ENCODE data around the gene GALNT10. TPM values are rescaled to one million over a fixed set of nuclear protein-coding genes. Genes with fewer than 3 reads are reported as not detected.
"Not testable (repeated sequence)": the region's sequence is repeated elsewhere in the genome, so short reads cannot be mapped to it uniquely, and the experiment has no call there.

GALNT10 gene
- total RNA-seq, 1 donor from 2014 or later: 10.4 TPM

DNA sequence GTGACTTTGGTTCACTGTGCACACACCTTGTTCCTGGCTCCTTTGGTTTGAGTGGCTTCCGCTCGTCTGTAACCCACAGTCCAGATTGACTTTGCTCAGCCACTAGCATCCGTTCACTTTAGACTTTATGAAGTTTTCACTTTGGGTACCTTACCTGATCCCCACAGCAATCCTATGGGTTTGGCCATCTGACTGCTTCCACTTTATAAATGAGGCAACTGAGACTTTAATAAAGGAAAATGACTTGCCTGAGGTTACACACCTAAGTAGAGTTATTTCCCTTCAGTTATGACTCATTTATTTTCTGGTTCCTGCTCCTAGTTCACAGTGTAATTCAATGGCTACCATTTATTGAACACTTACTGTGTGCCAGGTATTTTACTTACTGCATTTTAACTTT is 161.0 kb downstream of the GALNT10 start:
- Histone ChIP-seq H3K36me3 (ENCODE audit: control insufficient read depth in 3 of 3, insufficient read depth in 3 of 3, low read length in 3 of 3) (no peaks in the 10 kb centered on the region), H3K4me1 (ENCODE audit: control insufficient read depth in 3 of 3, insufficient read depth in 3 of 3, low read length in 3 of 3) (peaks cover 0 to 4% (median 0%) of the 10 kb centered on the region in 3 donors), H3K4me3 (ENCODE audit: low read length in 3 of 3) (no peak overlapping the region), H3K9ac (ENCODE audit: low read depth in 1 of 3, low read length in 3 of 3) (no peak overlapping the region), H3K27ac (ENCODE audit: low read depth, low read length) (no peak overlapping the region), H3K27me3 (ENCODE audit: control insufficient read depth in 3 of 3, insufficient read depth in 3 of 3, low read length in 3 of 3) (no peaks in the 10 kb centered on the region), H3K9me3 (ENCODE audit: control insufficient read depth in 3 of 3, low read length in 3 of 3) (no peaks in the 10 kb centered on the region)

DNA sequence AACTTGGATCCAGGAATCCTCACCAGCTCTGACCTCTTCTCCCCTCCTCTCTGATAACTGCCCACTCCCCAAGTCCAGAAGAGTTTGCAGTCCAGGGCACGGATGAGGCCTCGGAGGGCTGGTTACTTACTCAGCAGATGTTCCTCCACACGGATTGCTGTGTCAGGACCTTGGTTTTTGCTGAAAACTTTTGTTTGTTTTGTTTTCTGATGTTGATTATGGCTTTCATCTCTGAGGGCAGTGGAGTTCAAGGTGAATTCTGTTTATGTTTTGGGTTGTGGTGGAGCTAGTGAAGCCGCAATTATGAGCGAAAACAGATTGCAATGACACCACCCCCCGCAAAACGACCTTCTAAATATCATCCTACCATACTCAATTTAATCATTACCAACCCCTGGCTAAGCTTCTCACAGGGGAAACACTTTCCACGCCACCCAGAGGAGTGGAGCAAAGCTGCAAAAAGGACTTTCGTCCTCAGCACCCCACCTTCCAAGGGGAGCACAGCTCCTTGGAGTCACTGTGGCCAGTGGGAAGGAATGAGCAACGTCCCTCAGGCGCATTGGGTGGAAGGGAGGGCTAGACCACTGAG is 162.5 kb downstream of the GALNT10 start:
- Histone ChIP-seq H3K4me3 (ENCODE audit: low read length in 3 of 3) (no peak overlapping the region), H3K36me3 (ENCODE audit: control insufficient read depth in 3 of 3, insufficient read depth in 3 of 3, low read length in 3 of 3) (no peaks in the 10 kb centered on the region), H3K27me3 (ENCODE audit: control insufficient read depth in 3 of 3, insufficient read depth in 3 of 3, low read length in 3 of 3) (no peaks in the 10 kb centered on the region), H3K9me3 (ENCODE audit: control insufficient read depth in 3 of 3, low read length in 3 of 3) (no peaks in the 10 kb centered on the region), H3K4me1 (ENCODE audit: control insufficient read depth in 3 of 3, insufficient read depth in 3 of 3, low read length in 3 of 3) (peaks cover 0 to 4% (median 0%) of the 10 kb centered on the region in 3 donors), H3K9ac (ENCODE audit: low read depth in 1 of 3, low read length in 3 of 3) (no peak overlapping the region), H3K27ac (ENCODE audit: low read depth, low read length) (no peak overlapping the region)

DNA sequence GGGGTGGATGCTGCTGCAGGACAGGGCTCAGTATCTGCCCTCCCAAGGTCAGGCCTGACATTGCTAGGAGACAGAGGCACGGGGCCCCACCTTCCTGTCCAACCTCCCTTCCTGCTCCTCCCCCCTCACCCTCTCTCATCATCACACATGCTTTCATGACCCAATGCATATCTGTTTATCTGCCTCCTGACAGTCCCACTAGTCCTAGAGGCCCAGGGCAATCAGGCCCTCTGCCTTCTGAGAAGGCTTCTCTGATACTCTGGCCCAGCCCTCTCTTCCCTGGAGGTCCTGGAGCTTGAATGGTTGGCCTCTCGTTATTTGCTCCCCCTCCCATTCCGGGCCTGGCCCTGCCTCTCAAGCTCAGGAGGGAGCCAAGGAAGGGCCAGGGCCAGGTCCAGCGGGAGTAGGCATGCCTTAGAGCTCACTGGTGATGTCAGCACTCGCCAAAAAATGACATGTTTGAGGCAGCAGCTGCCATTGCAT is 164.6 kb downstream of the GALNT10 start:
- Histone ChIP-seq H3K9ac (ENCODE audit: low read depth in 1 of 3, low read length in 3 of 3) (no peak overlapping the region), H3K4me3 (ENCODE audit: low read length in 3 of 3) (no peak overlapping the region), H3K27me3 (ENCODE audit: control insufficient read depth in 3 of 3, insufficient read depth in 3 of 3, low read length in 3 of 3) (no peaks in the 10 kb centered on the region), H3K9me3 (ENCODE audit: control insufficient read depth in 3 of 3, low read length in 3 of 3) (no peaks in the 10 kb centered on the region), H3K4me1 (ENCODE audit: control insufficient read depth in 3 of 3, insufficient read depth in 3 of 3, low read length in 3 of 3) (peaks cover 0 to 9% (median 0%) of the 10 kb centered on the region in 3 donors), H3K36me3 (ENCODE audit: control insufficient read depth in 3 of 3, insufficient read depth in 3 of 3, low read length in 3 of 3) (no peaks in the 10 kb centered on the region), H3K27ac (ENCODE audit: low read depth, low read length) (no peak overlapping the region)

GRCh38 chr5:154356020-154356655 is 165.6 kb downstream of the GALNT10 start:
- Histone ChIP-seq H3K9me3 (ENCODE audit: control insufficient read depth in 3 of 3, low read length in 3 of 3) (no peaks in the 10 kb centered on the region), H3K27ac (ENCODE audit: low read depth, low read length) (no peak overlapping the region), H3K27me3 (ENCODE audit: control insufficient read depth in 3 of 3, insufficient read depth in 3 of 3, low read length in 3 of 3) (no peaks in the 10 kb centered on the region), H3K9ac (ENCODE audit: low read depth in 1 of 3, low read length in 3 of 3) (no peak overlapping the region), H3K4me1 (ENCODE audit: control insufficient read depth in 3 of 3, insufficient read depth in 3 of 3, low read length in 3 of 3) (peaks cover 0 to 9% (median 0%) of the 10 kb centered on the region in 3 donors), H3K36me3 (ENCODE audit: control insufficient read depth in 3 of 3, insufficient read depth in 3 of 3, low read length in 3 of 3) (no peaks in the 10 kb centered on the region), H3K4me3 (ENCODE audit: low read length in 3 of 3) (no peak overlapping the region)

GRCh38 chr5:154356958-154357357 is 166.4 kb downstream of the GALNT10 start:
- no peak overlapping the region for H3K9ac ChIP-seq (ENCODE audit: low read depth in 1 of 3, low read length in 3 of 3)
- no peaks in the 10 kb centered on the region for H3K9me3 ChIP-seq (ENCODE audit: control insufficient read depth in 3 of 3, low read length in 3 of 3)
- H3K27ac ChIP-seq (ENCODE audit: low read depth, low read length): no peak overlapping the region
- H3K4me3 ChIP-seq (ENCODE audit: low read length in 3 of 3): no peak overlapping the region
- H3K4me1 ChIP-seq (ENCODE audit: control insufficient read depth in 3 of 3, insufficient read depth in 3 of 3, low read length in 3 of 3): peaks cover 0 to 9% (median 0%) of the 10 kb centered on the region in 3 donors
- H3K27me3 ChIP-seq (ENCODE audit: control insufficient read depth in 3 of 3, insufficient read depth in 3 of 3, low read length in 3 of 3): no peaks in the 10 kb centered on the region
- no peaks in the 10 kb centered on the region for H3K36me3 ChIP-seq (ENCODE audit: control insufficient read depth in 3 of 3, insufficient read depth in 3 of 3, low read length in 3 of 3)

GRCh38 chr5:154358516-154359220 is 168.1 kb downstream of the GALNT10 start:
- peaks cover 0 to 9% (median 0%) of the 10 kb centered on the region in 3 donors for H3K4me1 ChIP-seq (ENCODE audit: control insufficient read depth in 3 of 3, insufficient read depth in 3 of 3, low read length in 3 of 3)
- no peak overlapping the region for H3K4me3 ChIP-seq (ENCODE audit: low read length in 3 of 3)
- no peak overlapping the region for H3K27ac ChIP-seq (ENCODE audit: low read depth, low read length)
- no peak overlapping the region for H3K9ac ChIP-seq (ENCODE audit: low read depth in 1 of 3, low read length in 3 of 3)
- no peaks in the 10 kb centered on the region for H3K36me3 ChIP-seq (ENCODE audit: control insufficient read depth in 3 of 3, insufficient read depth in 3 of 3, low read length in 3 of 3)
- no peaks in the 10 kb centered on the region for H3K9me3 ChIP-seq (ENCODE audit: control insufficient read depth in 3 of 3, low read length in 3 of 3)
- no peaks in the 10 kb centered on the region for H3K27me3 ChIP-seq (ENCODE audit: control insufficient read depth in 3 of 3, insufficient read depth in 3 of 3, low read length in 3 of 3)

- H3K9ac ChIP-seq (ENCODE audit: low read depth in 1 of 3, low read length in 3 of 3): no peak overlapping the region
- H3K4me1 ChIP-seq (ENCODE audit: control insufficient read depth in 3 of 3, insufficient read depth in 3 of 3, low read length in 3 of 3): peaks cover 0 to 9% (median 0%) of the 10 kb centered on the region in 3 donors
- H3K4me3 ChIP-seq (ENCODE audit: low read length in 3 of 3): no peak overlapping the region
- no peaks in the 10 kb centered on the region for H3K27me3 ChIP-seq (ENCODE audit: control insufficient read depth in 3 of 3, insufficient read depth in 3 of 3, low read length in 3 of 3)
- no peak overlapping the region for H3K27ac ChIP-seq (ENCODE audit: low read depth, low read length)
- no peaks in the 10 kb centered on the region for H3K36me3 ChIP-seq (ENCODE audit: control insufficient read depth in 3 of 3, insufficient read depth in 3 of 3, low read length in 3 of 3)
- no peaks in the 10 kb centered on the region for H3K9me3 ChIP-seq (ENCODE audit: control insufficient read depth in 3 of 3, low read length in 3 of 3)
Measured at GRCh38 chr5:154359221-154359573, 168.7 kb downstream of the GALNT10 start.

DNA sequence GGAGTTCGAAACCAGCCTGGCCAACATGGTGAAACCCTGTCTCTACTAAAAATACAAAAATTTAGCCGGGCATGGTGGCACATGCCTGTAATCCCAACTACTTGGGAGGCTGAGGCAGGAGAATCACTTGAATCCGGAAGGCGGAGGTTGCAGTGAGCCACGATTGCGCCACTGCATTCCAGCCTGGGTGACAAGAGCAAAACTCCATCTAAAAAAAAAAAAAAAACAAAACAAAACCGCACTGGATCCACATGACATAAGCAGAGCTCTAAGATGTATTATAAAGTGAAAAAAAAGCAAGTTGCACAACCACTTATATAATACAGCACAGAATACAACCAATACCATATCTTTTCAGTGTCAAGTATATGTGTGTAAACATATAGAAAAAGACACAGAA is 169.7 kb downstream of the GALNT10 start:
- H3K4me1 ChIP-seq (ENCODE audit: control insufficient read depth in 3 of 3, insufficient read depth in 3 of 3, low read length in 3 of 3); H3K36me3 ChIP-seq (ENCODE audit: control insufficient read depth in 3 of 3, insufficient read depth in 3 of 3, low read length in 3 of 3); H3K9me3 ChIP-seq (ENCODE audit: control insufficient read depth in 3 of 3, low read length in 3 of 3); H3K4me3 ChIP-seq (ENCODE audit: low read length in 3 of 3); H3K9ac ChIP-seq (ENCODE audit: low read depth in 1 of 3, low read length in 3 of 3); H3K27ac ChIP-seq (ENCODE audit: low read depth, low read length); H3K27me3 ChIP-seq (ENCODE audit: control insufficient read depth in 3 of 3, insufficient read depth in 3 of 3, low read length in 3 of 3): not testable (repeated sequence)

GRCh38 chr5:154363411-154363810 is 172.9 kb downstream of the GALNT10 start:
- Histone ChIP-seq H3K9me3 (ENCODE audit: control insufficient read depth in 3 of 3, low read length in 3 of 3) (no peaks in the 10 kb centered on the region), H3K4me1 (ENCODE audit: control insufficient read depth in 3 of 3, insufficient read depth in 3 of 3, low read length in 3 of 3) (peaks cover 2 to 7% (median 3%) of the 10 kb centered on the region in 3 donors), H3K27ac (ENCODE audit: low read depth, low read length) (no peak overlapping the region), H3K27me3 (ENCODE audit: control insufficient read depth in 3 of 3, insufficient read depth in 3 of 3, low read length in 3 of 3) (no peaks in the 10 kb centered on the region), H3K9ac (ENCODE audit: low read depth in 1 of 3, low read length in 3 of 3) (no peak overlapping the region), H3K36me3 (ENCODE audit: control insufficient read depth in 3 of 3, insufficient read depth in 3 of 3, low read length in 3 of 3) (no peaks in the 10 kb centered on the region), H3K4me3 (ENCODE audit: low read length in 3 of 3) (no peak overlapping the region)

GRCh38 chr5:154364771-154365170 is 174.2 kb downstream of the GALNT10 start:
- peaks cover 2 to 8% (median 3%) of the 10 kb centered on the region in 3 donors for H3K4me1 ChIP-seq (ENCODE audit: control insufficient read depth in 3 of 3, insufficient read depth in 3 of 3, low read length in 3 of 3)
- H3K9me3 ChIP-seq (ENCODE audit: control insufficient read depth in 3 of 3, low read length in 3 of 3): no peaks in the 10 kb centered on the region

More at GRCh38 chr5:154364771-154365170, 174.2 kb downstream of the GALNT10 start:
- Histone ChIP-seq H3K36me3 (ENCODE audit: control insufficient read depth in 3 of 3, insufficient read depth in 3 of 3, low read length in 3 of 3) (no peaks in the 10 kb centered on the region), H3K9ac (ENCODE audit: low read depth in 1 of 3, low read length in 3 of 3) (no peak overlapping the region), H3K27me3 (ENCODE audit: control insufficient read depth in 3 of 3, insufficient read depth in 3 of 3, low read length in 3 of 3) (no peaks in the 10 kb centered on the region), H3K4me3 (ENCODE audit: low read length in 3 of 3) (no peak overlapping the region), H3K27ac (ENCODE audit: low read depth, low read length) (no peak overlapping the region)
